Placental pericyte (primary cell): Measurements from ENCODE around the gene RRP36. TPM values are rescaled to one million over a fixed set of nuclear protein-coding genes. Genes with fewer than 3 reads are reported as not detected.

Experiments
- total RNA-seq: library from RNA; depleted of rRNA; stranded (reverse); fragments of >200 nt; gene quantifications from 2 replicates; pipeline ENCODE4 v1.2.3, GENCODE V29; 2012

RRP36 gene
- total RNA-seq: 71.8 and 146 TPM in 2 replicates

GRCh38 chr6:43021270-43022047 lies at the start of gene RRP36:
RRP36 (plus strand) TSS chr6:43021623; CDS start chr6:43021655, 32 bp downstream.

GRCh38 chr6:42978839-42979522 lies 42.4 kb upstream of the RRP36 start, which contains the start of gene PEX6:
PEX6 (minus strand) TSS chr6:42979181; CDS start chr6:42979150, 31 bp downstream.

GRCh38 chr6:42984001-42984923 lies 37.2 kb upstream of the RRP36 start, which contains the start of gene PPP2R5D:
PPP2R5D (plus strand) TSS chr6:42984570; CDS start chr6:42984678, 108 bp downstream.

GRCh38 chr6:43013843-43014433 lies 7.5 kb upstream of the RRP36 start, which contains the start of the genes KLHDC3 and MEA1:
KLHDC3 (plus strand) TSS chr6:43014249; CDS start chr6:43017193, 2,944 bp downstream.
MEA1 (minus strand) TSS chr6:43013946; CDS start chr6:43013813, 133 bp downstream.

GRCh38 chr6:43053545-43054205 lies 32.3 kb downstream of the RRP36 start, which contains the start of gene CUL7:
CUL7 (minus strand) TSS chr6:43053851; CDS start chr6:43052788, 1,063 bp downstream.

GRCh38 chr6:43059168-43060033 lies 38.0 kb downstream of the RRP36 start, which contains the start of the genes KLC4 and MRPL2:
KLC4 (plus strand) TSS chr6:43059631; CDS start chr6:43061336, 1,705 bp downstream.
MRPL2 (minus strand) TSS chr6:43059434; CDS start chr6:43059381, 53 bp downstream.

GRCh38 chr6:43075670-43076463 lies 54.4 kb downstream of the RRP36 start, which contains the start of gene PTK7:
PTK7 (plus strand) TSS chr6:43076314; CDS start chr6:43076489, 175 bp downstream.

Other genes starting within 250 kb of the RRP36 start
- 5.7 and 7.3 TPM in 2 replicates for gene BICRAL, start 239.6 kb upstream of the RRP36 start, total RNA-seq
- 91.5 and 121 TPM in 2 replicates for gene RPL7L1, start 142.0 kb upstream of the RRP36 start, total RNA-seq
- not detected in 2 replicates for gene PTCRA, start 105.6 kb upstream of the RRP36 start, total RNA-seq
- 23.5 and 68.7 TPM in 2 replicates for gene CNPY3, start 92.1 kb upstream of the RRP36 start, total RNA-seq
- gene GNMT, start 60.9 kb upstream of the RRP36 start, total RNA-seq: 0.22 TPM in 1 of 2 replicates, not detected in the other
- 17.9 and 41.4 TPM in 2 replicates for gene PEX6, start 42.4 kb upstream of the RRP36 start, total RNA-seq
- 34.4 and 55.1 TPM in 2 replicates for gene PPP2R5D, start 37.1 kb upstream of the RRP36 start, total RNA-seq
- 60.1 and 63.2 TPM in 2 replicates for gene MEA1, start 7.7 kb upstream of the RRP36 start, total RNA-seq
- 104 and 124 TPM in 2 replicates for gene KLHDC3, start 7.4 kb upstream of the RRP36 start, total RNA-seq
- 40.9 and 53.2 TPM in 2 replicates for gene CUL7, start 32.2 kb downstream of the RRP36 start, total RNA-seq
- 23.5 and 26.3 TPM in 2 replicates for gene MRPL2, start 37.8 kb downstream of the RRP36 start, total RNA-seq
- gene KLC4, start 38.0 kb downstream of the RRP36 start, total RNA-seq: 15.2 and 16.2 TPM in 2 replicates
- 130 and 157 TPM in 2 replicates for gene PTK7, start 54.7 kb downstream of the RRP36 start, total RNA-seq
- 32.6 and 57.4 TPM in 2 replicates for gene SRF, start 149.6 kb downstream of the RRP36 start, total RNA-seq
- 22.0 and 27.6 TPM in 2 replicates for gene CUL9, start 160.6 kb downstream of the RRP36 start, total RNA-seq
- 33.1 and 43.1 TPM in 2 replicates for gene DNPH1, start 207.9 kb downstream of the RRP36 start, total RNA-seq
- not detected in 2 replicates for gene TTBK1, start 221.9 kb downstream of the RRP36 start, total RNA-seq